Measurements from ENCODE around the gene F10.
"Not testable (repeated sequence)": the region's sequence is repeated elsewhere in the genome, so short reads cannot be mapped to it uniquely, and the experiment has no call there.

F10 gene

GRCh38 chr13:113102302-113102701, 20.3 kb upstream of the F10 start:
- not testable (repeated sequence) for DNase-seq (ENCODE audit: low spot score)

GRCh38 chr13:113102727-113103126, 19.9 kb upstream of the F10 start:
- no peak for DNase-seq (ENCODE audit: low spot score)

GRCh38 chr13:113103646-113104045, 19.0 kb upstream of the F10 start:
- DNase-seq (ENCODE audit: low spot score): no peak

- no peak for DNase-seq (ENCODE audit: low spot score)
Observed at GRCh38 chr13:113105032-113105920, 17.3 kb upstream of the F10 start, which contains the start of gene F7. Gene F7 (plus strand): TSS chr13:113105791. CDS start chr13:113105842, 51 bp downstream.

GRCh38 chr13:113105921-113106452, 16.6 kb upstream of the F10 start:
- no peak for DNase-seq (ENCODE audit: low spot score)

GRCh38 chr13:113106711-113107351, 15.8 kb upstream of the F10 start:
- DNase-seq (ENCODE audit: low spot score): no peak

GRCh38 chr13:113108521-113108920, 14.1 kb upstream of the F10 start:
- not testable (repeated sequence) for DNase-seq (ENCODE audit: low spot score)

- DNase-seq (ENCODE audit: low spot score): no peak
Observed at GRCh38 chr13:113109151-113110047, 13.2 kb upstream of the F10 start.

- DNase-seq (ENCODE audit: low spot score): no peak
Observed at GRCh38 chr13:113110048-113110851, 12.3 kb upstream of the F10 start.

GRCh38 chr13:113110852-113111315, 11.7 kb upstream of the F10 start:
- no peak for DNase-seq (ENCODE audit: low spot score)

- DNase-seq (ENCODE audit: low spot score): not testable (repeated sequence)
Observed at GRCh38 chr13:113111821-113112220, 10.8 kb upstream of the F10 start.

- DNase-seq (ENCODE audit: low spot score): not testable (repeated sequence)
Observed at GRCh38 chr13:113112475-113112874, 10.1 kb upstream of the F10 start.

- no peak for DNase-seq (ENCODE audit: low spot score)
Observed at GRCh38 chr13:113112893-113113845, 9.4 kb upstream of the F10 start.

GRCh38 chr13:113113846-113114271, 8.7 kb upstream of the F10 start:
- no peak for DNase-seq (ENCODE audit: low spot score)

GRCh38 chr13:113114511-113115362, 7.9 kb upstream of the F10 start:
- DNase-seq (ENCODE audit: low spot score): no peak

- no peak for DNase-seq (ENCODE audit: low spot score)
Observed at GRCh38 chr13:113115363-113116205, 7.0 kb upstream of the F10 start.

- no peak for DNase-seq (ENCODE audit: low spot score)
Observed at GRCh38 chr13:113116206-113116800, 6.3 kb upstream of the F10 start.

Data from germinal center (tissue), 1 donor.